HEK293T (cell line): ENCODE measurements around the gene ADAP1.

Experiments
- CTCF ChIA-PET: fragments of 350-600 bp; formaldehyde crosslinking; extraction: SDS; loops from one replicate; lab custom pipeline; 2021; ENCODE audit warnings: antibody characterized with exemption, inconsistent platforms; lab: Yijun Ruan, JAX
- POLR2A ChIA-PET: fragments of 350-600 bp; formaldehyde crosslinking; extraction: SDS; loops from one replicate; lab custom pipeline; 2020; ENCODE audit warnings: antibody characterized with exemption, inconsistent platforms; lab: Yijun Ruan, JAX
- DNase-seq: peaks from one replicate; pipeline ENCODE4 v3.0.0; 2012; ENCODE audit warnings: mixed read lengths; ENCODE audit errors: extremely low spot score
- ARNT ChIP-seq: fragments of 450-650 bp; IDR thresholded peaks from 2 replicates; pipeline ENCODE4 v1.6.1; 2017; ENCODE audit warnings: mild to moderate bottlenecking
- BHLHE40 ChIP-seq: fragments of 450-650 bp; IDR thresholded peaks from 2 replicates; pipeline ENCODE4 v1.6.1; 2016; ENCODE audit warnings: mild to moderate bottlenecking, moderate library complexity, borderline replicate concordance
- CTBP1 ChIP-seq: fragments of 450-650 bp; IDR thresholded peaks from 2 replicates; pipeline ENCODE4 v1.6.1; 2016; ENCODE audit warnings: borderline replicate concordance
- ELF4 ChIP-seq: fragments of 450-650 bp; IDR thresholded peaks from 2 replicates; pipeline ENCODE4 v1.6.1; 2017; ENCODE audit warnings: antibody characterized with exemption
- FOXA1 ChIP-seq: fragments of 450-650 bp; IDR thresholded peaks from 2 replicates; pipeline ENCODE4 v1.6.1; 2016; ENCODE audit warnings: mild to moderate bottlenecking
- FOXK2 ChIP-seq: fragments of 450-650 bp; IDR thresholded peaks from 2 replicates; pipeline ENCODE4 v1.6.1; 2016; ENCODE audit warnings: mild to moderate bottlenecking
- FOXM1 ChIP-seq: fragments of 450-650 bp; IDR thresholded peaks from 2 replicates; pipeline ENCODE4 v1.6.1; 2017; ENCODE audit warnings: mild to moderate bottlenecking, borderline replicate concordance
- HDGF ChIP-seq: fragments of 450-650 bp; IDR thresholded peaks from 2 replicates; pipeline ENCODE4 v1.6.1; 2017; ENCODE audit warnings: antibody characterized with exemption, borderline replicate concordance
- L3MBTL2 ChIP-seq: fragments of 450-650 bp; conservative IDR thresholded peaks from 2 replicates; pipeline ENCODE4 v1.6.1; 2016; ENCODE audit warnings: mild to moderate bottlenecking
- LEF1 ChIP-seq: fragments of 450-650 bp; IDR thresholded peaks from 2 replicates; pipeline ENCODE4 v1.6.1; 2017; ENCODE audit warnings: mild to moderate bottlenecking, borderline replicate concordance
- NFRKB ChIP-seq: fragments of 450-650 bp; IDR thresholded peaks from 2 replicates; pipeline ENCODE4 v1.6.1; 2016; ENCODE audit warnings: mild to moderate bottlenecking, moderate library complexity
- SP1 ChIP-seq: fragments of 450-650 bp; IDR thresholded peaks from 2 replicates; pipeline ENCODE4 v1.6.1; 2017
- SUZ12 ChIP-seq: fragments of 450-650 bp; IDR thresholded peaks from 2 replicates; pipeline ENCODE4 v1.6.1; 2016; ENCODE audit warnings: mild to moderate bottlenecking
- TARDBP ChIP-seq: fragments of 450-650 bp; IDR thresholded peaks from 2 replicates; pipeline ENCODE4 v1.6.1; 2016
- ZNF384 ChIP-seq: fragments of 450-650 bp; IDR thresholded peaks from 2 replicates; pipeline ENCODE4 v1.6.1; 2016
- TF ChIP-seq, protein P1 (sequence below): fragments of 450-650 bp; IDR thresholded peaks from 2 replicates; pipeline ENCODE4 v1.6.1; 2016

ADAP1 gene

DNA sequence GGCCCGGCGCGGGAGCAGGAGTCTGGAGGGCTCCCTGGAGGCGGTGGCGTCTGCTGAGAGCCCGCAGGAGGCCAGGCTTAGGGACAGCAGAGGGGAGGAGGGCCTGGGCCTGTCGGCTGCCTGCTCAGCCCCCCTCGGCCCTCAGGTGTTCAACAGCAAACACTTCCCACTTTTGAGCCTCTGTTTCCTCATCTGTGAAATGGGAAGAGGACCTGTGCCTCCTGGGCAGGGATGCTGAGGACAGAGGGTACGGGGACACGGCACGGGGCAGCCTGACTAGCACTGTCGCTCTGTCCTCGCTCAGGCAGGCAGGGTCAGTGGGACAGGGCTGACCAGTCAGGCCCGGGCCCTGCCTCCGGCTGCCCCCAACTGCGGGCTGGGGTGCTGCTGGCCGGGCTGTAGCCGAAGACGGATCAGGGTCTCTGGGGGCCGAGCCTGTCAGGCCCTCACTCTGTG, 29.2 kb upstream of the ADAP1 start:
- POLR2A ChIA-PET: no interaction called here
- DNase-seq: no peak
- CTCF ChIA-PET: no interaction called here
- TF ChIP-seq, protein P1, sequence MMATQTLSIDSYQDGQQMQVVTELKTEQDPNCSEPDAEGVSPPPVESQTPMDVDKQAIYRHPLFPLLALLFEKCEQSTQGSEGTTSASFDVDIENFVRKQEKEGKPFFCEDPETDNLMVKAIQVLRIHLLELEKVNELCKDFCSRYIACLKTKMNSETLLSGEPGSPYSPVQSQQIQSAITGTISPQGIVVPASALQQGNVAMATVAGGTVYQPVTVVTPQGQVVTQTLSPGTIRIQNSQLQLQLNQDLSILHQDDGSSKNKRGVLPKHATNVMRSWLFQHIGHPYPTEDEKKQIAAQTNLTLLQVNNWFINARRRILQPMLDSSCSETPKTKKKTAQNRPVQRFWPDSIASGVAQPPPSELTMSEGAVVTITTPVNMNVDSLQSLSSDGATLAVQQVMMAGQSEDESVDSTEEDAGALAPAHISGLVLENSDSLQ: no peak
- TF ChIP-seq CTBP1: no peak
- TF ChIP-seq ARNT: no peak
- TF ChIP-seq FOXM1: no peak
- TF ChIP-seq LEF1: no peak
- TF ChIP-seq ELF4: no peak
- TF ChIP-seq FOXK2: no peak
- TF ChIP-seq SUZ12: no peak
- TF ChIP-seq BHLHE40: no peak
- no peak for TF ChIP-seq L3MBTL2
- no peak for TF ChIP-seq FOXA1
- no peak for TF ChIP-seq ZNF384
- no peak for TF ChIP-seq TARDBP
- no peak for TF ChIP-seq HDGF
- TF ChIP-seq SP1: no peak
- no peak for TF ChIP-seq NFRKB

DNA sequence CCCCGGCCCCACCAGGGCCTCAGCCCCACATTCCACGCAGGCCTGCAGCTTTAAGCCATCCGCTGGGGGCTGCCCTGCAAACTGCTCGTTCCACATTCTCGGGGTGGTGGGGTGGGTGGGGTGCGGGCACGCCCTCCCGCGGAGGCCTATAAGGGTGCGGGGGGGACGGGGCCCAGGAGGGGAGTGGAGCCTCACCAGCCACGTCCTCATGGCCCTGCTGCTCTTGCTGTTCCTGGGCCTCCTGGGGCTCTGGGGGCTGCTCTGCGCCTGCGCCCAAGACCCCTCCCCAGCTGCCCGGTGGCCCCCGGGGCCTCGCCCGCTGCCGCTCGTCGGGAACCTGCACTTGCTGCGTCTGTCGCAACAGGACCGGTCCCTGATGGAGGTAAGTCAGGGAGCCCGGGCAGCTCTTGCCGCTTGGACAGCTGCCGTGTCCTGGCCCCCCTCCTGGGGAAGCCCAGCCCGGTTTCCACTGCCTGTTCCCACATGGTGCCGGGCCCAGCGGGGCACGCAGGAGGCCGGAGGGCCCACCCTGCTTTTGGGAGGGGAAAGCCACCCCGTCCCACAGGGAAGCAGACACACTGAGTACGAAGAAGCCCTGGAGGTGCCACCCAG, 28.6 kb upstream of the ADAP1 start, which contains the start of gene CYP2W1:
Gene CYP2W1 (plus strand): TSS at position 178 of the 612 bp plus-strand sequence. CDS start 31 bp downstream, at position 209.
- TF ChIP-seq FOXK2 (no peak), LEF1 (no peak), FOXM1 (no peak), ARNT (no peak), SUZ12 (no peak), ZNF384 (no peak), CTBP1 (no peak), NFRKB (no peak), BHLHE40 (no peak), SP1 (no peak), HDGF (no peak), L3MBTL2 (no peak), ELF4 (no peak), TARDBP (no peak), FOXA1 (no peak)
- TF ChIP-seq, protein P1: no peak
- no peak for DNase-seq
- ChIA-PET CTCF (no interaction called here), POLR2A (interaction anchor here (1.2 kb wide), 1 partner anchor 10 kb away, joined by 3 read pairs; no protein-coding TSS in a partner anchor)

DNA sequence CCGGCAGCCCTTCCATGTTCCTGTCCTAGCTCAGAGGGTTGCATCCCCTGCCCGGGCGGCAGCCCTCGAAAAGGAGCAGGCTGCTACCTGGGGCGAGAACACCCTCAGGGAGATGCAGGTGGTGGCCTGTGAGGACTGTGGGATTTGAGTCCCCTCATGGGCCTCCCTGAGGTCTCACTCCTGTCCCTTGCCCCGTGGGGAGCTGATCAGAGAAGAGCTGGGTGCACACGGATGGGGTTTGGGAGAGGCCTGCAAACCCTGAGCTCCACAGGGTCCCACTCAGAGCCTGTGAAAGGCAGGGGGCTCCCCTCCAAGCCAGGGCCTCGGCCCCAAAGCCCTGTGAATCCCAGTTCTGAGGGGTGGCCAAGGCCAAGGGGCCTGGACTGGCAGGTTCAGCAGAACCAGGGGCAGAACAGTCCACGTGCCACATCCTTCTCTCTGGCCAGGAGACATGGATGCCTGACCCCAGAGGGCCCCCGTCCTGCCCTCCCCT, 28.1 kb upstream of the ADAP1 start:
- TF ChIP-seq LEF1 (no peak), L3MBTL2 (no peak), SUZ12 (no peak), CTBP1 (no peak), ZNF384 (no peak), NFRKB (no peak), BHLHE40 (no peak), FOXA1 (no peak), FOXM1 (no peak), HDGF (no peak)
- TF ChIP-seq, protein P1: no peak
- no peak for DNase-seq
- POLR2A ChIA-PET: interaction anchor here (1.2 kb wide), 1 partner anchor 11 kb away, joined by 3 read pairs; no protein-coding TSS in a partner anchor
- CTCF ChIA-PET: interaction anchor here (0.9 kb wide), 2 partner anchors 10 to 103 kb away, joined by 3 read pairs; no protein-coding TSS in a partner anchor

DNA sequence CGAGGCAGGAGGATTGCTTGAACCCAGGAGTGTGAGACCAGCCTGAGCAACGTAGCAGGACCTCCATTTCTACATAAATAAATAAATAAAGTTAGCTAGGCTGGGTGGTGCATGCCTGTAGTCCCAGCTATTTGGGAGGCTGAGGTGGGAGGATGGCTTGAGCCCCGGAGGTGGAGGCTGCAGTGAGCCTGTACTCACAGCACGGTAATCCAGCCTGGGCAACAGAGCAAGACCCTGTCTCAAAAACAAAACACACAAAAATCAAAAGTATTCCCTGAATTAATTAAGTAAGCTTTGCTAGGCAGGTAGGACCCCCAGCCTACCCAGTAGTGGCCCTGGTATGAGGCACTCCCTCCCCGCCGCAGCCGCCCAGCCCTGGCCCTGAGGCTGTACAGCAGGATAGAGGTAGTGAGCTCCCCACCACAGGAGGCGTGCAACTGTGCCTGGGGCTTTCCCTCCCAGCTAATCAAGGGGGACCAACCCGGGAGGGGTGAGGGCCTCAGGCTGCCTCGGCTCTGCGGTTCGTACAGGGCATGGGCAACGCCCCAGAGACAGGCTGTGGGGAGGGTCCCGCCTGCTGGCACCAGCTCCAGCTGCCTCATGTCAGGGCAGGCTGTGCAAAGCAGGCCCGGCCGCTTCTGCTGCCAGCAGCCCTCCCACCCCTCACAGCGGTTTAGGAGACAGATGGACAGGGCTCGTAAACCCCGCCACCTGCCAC, 27.5 kb upstream of the ADAP1 start:
- ChIA-PET POLR2A (interaction anchor here (1.2 kb wide), 1 partner anchor 11 kb away, joined by 3 read pairs; no protein-coding TSS in a partner anchor), CTCF (interaction anchor here (0.9 kb wide), 2 partner anchors 11 to 104 kb away, joined by 3 read pairs; no protein-coding TSS in a partner anchor)
- no peak for TF ChIP-seq ARNT
- TF ChIP-seq BHLHE40: no peak
- no peak for TF ChIP-seq HDGF
- TF ChIP-seq ZNF384: no peak
- no peak for TF ChIP-seq FOXA1
- TF ChIP-seq NFRKB: no peak
- TF ChIP-seq FOXM1: no peak
- TF ChIP-seq L3MBTL2: no peak
- no peak for TF ChIP-seq CTBP1
- no peak for TF ChIP-seq TARDBP
- TF ChIP-seq ELF4: no peak
- TF ChIP-seq SP1: no peak
- TF ChIP-seq FOXK2: no peak
- no peak for TF ChIP-seq LEF1
- TF ChIP-seq, protein P1: no peak
- no peak for DNase-seq
